NCI-H2227 treated with DMSO at 0.1 percent for 48 hours (cell line): ENCODE data around the gene WDR54.
"Not testable (repeated sequence)": the region's sequence is repeated elsewhere in the genome, so short reads cannot be mapped to it uniquely, and the experiment has no call there.

Experiments used
- DNase-seq: peaks from one replicate; lab custom pipeline; 2025; lab: John Stamatoyannopoulos, UW

The WDR54 gene

GRCh38 chr2:74457129-74457548, 35.6 kb downstream of the WDR54 start:
- DNase-seq = no peak

- peak; percentile 88 for DNase-seq
These were observed 36.1 kb downstream of the WDR54 start for GRCh38 chr2:74457549-74458131.

GRCh38 chr2:74458132-74458937, 36.8 kb downstream of the WDR54 start, which contains the start of gene WBP1:
WBP1 (plus strand) TSS chr2:74458438; CDS start chr2:74458603, 165 bp downstream.
- DNase-seq = peak; percentile 100

GRCh38 chr2:74458938-74459363, 37.4 kb downstream of the WDR54 start:
- DNase-seq = no peak

GRCh38 chr2:74459503-74460118, 38.1 kb downstream of the WDR54 start:
- DNase-seq = not testable (repeated sequence)

GRCh38 chr2:74460187-74460586, 38.7 kb downstream of the WDR54 start:
- DNase-seq = not testable (repeated sequence)

GRCh38 chr2:74461187-74462053, 39.9 kb downstream of the WDR54 start:
- no peak for DNase-seq

GRCh38 chr2:74462054-74462785, 40.7 kb downstream of the WDR54 start:
- DNase-seq = no peak

- no peak for DNase-seq
These were observed 41.2 kb downstream of the WDR54 start for GRCh38 chr2:74462786-74463105.

- no peak for DNase-seq
These were observed 42.9 kb downstream of the WDR54 start for GRCh38 chr2:74464406-74464805.

GRCh38 chr2:74470742-74471141, 49.2 kb downstream of the WDR54 start:
- DNase-seq = not testable (repeated sequence)

- no peak for DNase-seq
These were observed 50.0 kb downstream of the WDR54 start for GRCh38 chr2:74471332-74472065.

- peak; percentile 87 for DNase-seq
These were observed 50.8 kb downstream of the WDR54 start, which contains the start of gene MRPL53 for GRCh38 chr2:74472086-74472944. MRPL53 (minus strand) TSS chr2:74472680; CDS start chr2:74472660, 20 bp downstream.

GRCh38 chr2:74472945-74473258, 51.4 kb downstream of the WDR54 start:
- DNase-seq = peak; percentile 73

GRCh38 chr2:74474481-74474880, 53.0 kb downstream of the WDR54 start:
- DNase-seq = no peak

GRCh38 chr2:74474899-74475298, 53.4 kb downstream of the WDR54 start:
- no peak for DNase-seq
